ENCODE data around the gene SLC12A7. TPM values are rescaled to one million over a fixed set of nuclear protein-coding genes. Genes with fewer than 3 reads are reported as not detected.

Gene SLC12A7
- total RNA-seq, 1 experiment from 2014 or later = 48.2 TPM

GRCh38 chr5:1003296-1003937 lies 108.4 kb downstream of the SLC12A7 start:
- no TSS peak for BruUV-seq (replicated peaks)
- ChIA-PET CTCF (no interaction called here), POLR2A (ENCODE audit: unreplicated experiment) (no interaction called here)
- H3K27me3 ChIP-seq (ENCODE audit: low read length) = peaks cover 39% of the 10 kb centered on the region
- peak; percentile 86 for TF ChIP-seq EZH2phosphoT487 (IDR thresholded peaks at IDR 0.05; ENCODE audit: borderline replicate concordance, low read length)
- no peak for TF ChIP-seq EZH2 (IDR thresholded peaks at IDR 0.05; ENCODE audit: low read length, unreplicated experiment)
- TF ChIP-seq, protein P1, sequence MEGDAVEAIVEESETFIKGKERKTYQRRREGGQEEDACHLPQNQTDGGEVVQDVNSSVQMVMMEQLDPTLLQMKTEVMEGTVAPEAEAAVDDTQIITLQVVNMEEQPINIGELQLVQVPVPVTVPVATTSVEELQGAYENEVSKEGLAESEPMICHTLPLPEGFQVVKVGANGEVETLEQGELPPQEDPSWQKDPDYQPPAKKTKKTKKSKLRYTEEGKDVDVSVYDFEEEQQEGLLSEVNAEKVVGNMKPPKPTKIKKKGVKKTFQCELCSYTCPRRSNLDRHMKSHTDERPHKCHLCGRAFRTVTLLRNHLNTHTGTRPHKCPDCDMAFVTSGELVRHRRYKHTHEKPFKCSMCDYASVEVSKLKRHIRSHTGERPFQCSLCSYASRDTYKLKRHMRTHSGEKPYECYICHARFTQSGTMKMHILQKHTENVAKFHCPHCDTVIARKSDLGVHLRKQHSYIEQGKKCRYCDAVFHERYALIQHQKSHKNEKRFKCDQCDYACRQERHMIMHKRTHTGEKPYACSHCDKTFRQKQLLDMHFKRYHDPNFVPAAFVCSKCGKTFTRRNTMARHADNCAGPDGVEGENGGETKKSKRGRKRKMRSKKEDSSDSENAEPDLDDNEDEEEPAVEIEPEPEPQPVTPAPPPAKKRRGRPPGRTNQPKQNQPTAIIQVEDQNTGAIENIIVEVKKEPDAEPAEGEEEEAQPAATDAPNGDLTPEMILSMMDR (conservative IDR thresholded peaks at IDR 0.05; ENCODE audit: low read depth, low read length) = no peak
- H3K4me3 ChIP-seq (ENCODE audit: low read length) = peak overlapping the region; percentile 64
- H3K4me2 ChIP-seq (ENCODE audit: low read length) = peak overlapping the region; percentile 71
- peaks cover 26% of the 10 kb centered on the region for H3K4me1 ChIP-seq (ENCODE audit: insufficient read depth, low read length)
- no peaks in the 10 kb centered on the region for H3K79me2 ChIP-seq (ENCODE audit: low read length)
- H3K36me3 ChIP-seq (ENCODE audit: low read depth, low read length) = no peaks in the 10 kb centered on the region
- no peaks in the 10 kb centered on the region for H3K9me2 ChIP-seq (replicated peaks; ENCODE audit: low read length)
- peak overlapping the region; percentile 45 for H2AFZ ChIP-seq (ENCODE audit: low read length)
- intact Hi-C loops (cut with micrococcal nuclease) = loop anchor here (5.0 to 10.0 kb wide), 2 partner anchors 71 to 161 kb away; no protein-coding TSS in a partner anchor
- peak; percentile 69 for ATAC-seq
- peak; percentile 98 for DNase-seq
- H3F3A ChIP-seq (ENCODE audit: low read length, unreplicated experiment) = peaks cover 5% of the 10 kb centered on the region
- peak overlapping the region; percentile 57 for H3K27ac ChIP-seq (ENCODE audit: low read length)
- peak overlapping the region; percentile 36 for H3K9ac ChIP-seq (ENCODE audit: low read length)
- H4K20me1 ChIP-seq (ENCODE audit: low read length) = no peaks in the 10 kb centered on the region
- H3K9me3 ChIP-seq (ENCODE audit: low read length) = no peaks in the 10 kb centered on the region

- no peak overlapping the region for H3K4me3 ChIP-seq (ENCODE audit: low read length)
- ATAC-seq (no peak), DNase-seq (no peak)
- H3F3A ChIP-seq (ENCODE audit: low read length, unreplicated experiment) = peaks cover 5% of the 10 kb centered on the region
- intact Hi-C loops (cut with micrococcal nuclease) = loop anchor here (5.0 to 10.0 kb wide), 2 partner anchors 71 to 162 kb away; no protein-coding TSS in a partner anchor
- peak overlapping the region; percentile 41 for H3K27ac ChIP-seq (ENCODE audit: low read length)
- no peaks in the 10 kb centered on the region for H3K79me2 ChIP-seq (ENCODE audit: low read length)
- ChIA-PET POLR2A (ENCODE audit: unreplicated experiment) (no interaction called here), CTCF (no interaction called here)
- no peaks in the 10 kb centered on the region for H3K36me3 ChIP-seq (ENCODE audit: low read depth, low read length)
- no peak overlapping the region for H3K9ac ChIP-seq (ENCODE audit: low read length)
- H3K27me3 ChIP-seq (ENCODE audit: low read length) = peaks cover 39% of the 10 kb centered on the region
- no peaks in the 10 kb centered on the region for H3K9me3 ChIP-seq (ENCODE audit: low read length)
- no peaks in the 10 kb centered on the region for H3K9me2 ChIP-seq (replicated peaks; ENCODE audit: low read length)
- TF ChIP-seq EZH2 (IDR thresholded peaks at IDR 0.05; ENCODE audit: low read length, unreplicated experiment) (no peak), EZH2phosphoT487 (IDR thresholded peaks at IDR 0.05; ENCODE audit: borderline replicate concordance, low read length) (no peak)
- TF ChIP-seq, protein P1 (conservative IDR thresholded peaks at IDR 0.05; ENCODE audit: low read depth, low read length) = no peak
- H3K4me1 ChIP-seq (ENCODE audit: insufficient read depth, low read length) = peaks cover 26% of the 10 kb centered on the region
- no TSS peak for BruUV-seq (replicated peaks)
- H4K20me1 ChIP-seq (ENCODE audit: low read length) = no peaks in the 10 kb centered on the region
- H3K4me2 ChIP-seq (ENCODE audit: low read length) = peak overlapping the region; percentile 42
- H2AFZ ChIP-seq (ENCODE audit: low read length) = no peak overlapping the region
Observed at GRCh38 chr5:1002836-1003235, 109.0 kb downstream of the SLC12A7 start.

DNA sequence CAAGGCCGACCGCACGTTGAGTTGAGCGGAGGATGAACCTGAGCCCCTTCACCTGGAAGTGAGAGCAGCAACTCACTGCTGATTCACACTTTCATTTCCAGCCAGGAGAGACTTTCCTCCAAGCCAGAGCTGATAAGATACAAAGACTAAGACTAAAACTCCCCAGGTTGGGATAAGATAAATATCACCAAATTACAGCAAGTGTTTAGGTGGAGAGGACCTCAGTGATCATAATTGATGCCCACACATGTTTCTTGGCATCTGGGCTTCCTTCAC lies 109.7 kb downstream of the SLC12A7 start:
- no peak overlapping the region for H3K4me3 ChIP-seq (ENCODE audit: low read length)
- peaks cover 39% of the 10 kb centered on the region for H3K27me3 ChIP-seq (ENCODE audit: low read length)
- ATAC-seq = no peak
- no peak for TF ChIP-seq EZH2 (IDR thresholded peaks at IDR 0.05; ENCODE audit: low read length, unreplicated experiment)
- TF ChIP-seq, protein P1 (conservative IDR thresholded peaks at IDR 0.05; ENCODE audit: low read depth, low read length) = no peak
- no peak for TF ChIP-seq EZH2phosphoT487 (IDR thresholded peaks at IDR 0.05; ENCODE audit: borderline replicate concordance, low read length)
- H3K79me2 ChIP-seq (ENCODE audit: low read length) = no peaks in the 10 kb centered on the region
- no peak overlapping the region for H2AFZ ChIP-seq (ENCODE audit: low read length)
- H4K20me1 ChIP-seq (ENCODE audit: low read length) = no peaks in the 10 kb centered on the region
- peak overlapping the region; percentile 22; the same call in 1 of the 2 replicates for H3K4me2 ChIP-seq (ENCODE audit: low read length)
- peaks cover 5% of the 10 kb centered on the region for H3F3A ChIP-seq (ENCODE audit: low read length, unreplicated experiment)
- H3K9me3 ChIP-seq (ENCODE audit: low read length) = no peaks in the 10 kb centered on the region
- no peak overlapping the region for H3K27ac ChIP-seq (ENCODE audit: low read length)
- intact Hi-C loops (cut with micrococcal nuclease) = loop anchor here (5.0 to 10.0 kb wide), 2 partner anchors 70 to 163 kb away; no protein-coding TSS in a partner anchor
- no peaks in the 10 kb centered on the region for H3K9me2 ChIP-seq (replicated peaks; ENCODE audit: low read length)
- peaks cover 26% of the 10 kb centered on the region for H3K4me1 ChIP-seq (ENCODE audit: insufficient read depth, low read length)
- no TSS peak for BruUV-seq (replicated peaks)
- H3K36me3 ChIP-seq (ENCODE audit: low read depth, low read length) = no peaks in the 10 kb centered on the region
- H3K9ac ChIP-seq (ENCODE audit: low read length) = no peak overlapping the region
- no peak for DNase-seq
- ChIA-PET CTCF (no interaction called here), POLR2A (ENCODE audit: unreplicated experiment) (no interaction called here)

Measured in PC-3 (cell line).